Fibroblast of lung (primary cell): Measurements from ENCODE around the gene ABHD5. TPM values are rescaled to one million over a fixed set of nuclear protein-coding genes. Genes with fewer than 3 reads are reported as not detected.

ENCODE experiments used
- DNase-seq, 2 donors: peaks; one replicate each; pipeline versions ENCODE4 v3.0.0 to v3.0.0-alpha.2; 2010; ENCODE audit warnings: low read depth in 2 of 2
- H2AFZ ChIP-seq: 2 replicates; pipeline ENCODE4 v1.5.1; 2012; ENCODE audit warnings: low read length, control low read depth, inconsistent platforms
- H3K27ac ChIP-seq: 2 replicates; pipeline ENCODE4 v1.5.1; 2011; ENCODE audit warnings: low read length, control low read depth; ENCODE audit not compliant: insufficient read depth
- H3K27me3 ChIP-seq: 2 replicates; pipeline ENCODE4 v1.5.1; 2011; ENCODE audit warnings: mild to moderate bottlenecking, low read length; ENCODE audit not compliant: control insufficient read depth, insufficient read depth
- H3K36me3 ChIP-seq: 2 replicates; pipeline ENCODE4 v1.5.1; 2011; ENCODE audit warnings: low read length; ENCODE audit not compliant: control insufficient read depth, insufficient read depth
- H3K4me1 ChIP-seq: 2 replicates; pipeline ENCODE4 v1.5.1; 2011; ENCODE audit warnings: low read length; ENCODE audit not compliant: control insufficient read depth, insufficient read depth; ENCODE audit errors: extremely low read depth
- H3K4me2 ChIP-seq: 2 replicates; pipeline ENCODE4 v1.5.1; 2011; ENCODE audit warnings: low read length, control low read depth; ENCODE audit not compliant: insufficient read depth; ENCODE audit errors: extremely low read depth
- H3K4me3 ChIP-seq, 4 experiments: fragments of 200-600 bp in 1 of 4; sonication (generic) in 1 of 4; replicated peaks in 1 of 4; 2 replicates each; pipeline ENCODE4 v1.5.1; 2011 to 2016; ENCODE audit warnings: low read length in 4 of 4, low read depth in 3 of 4, mild to moderate bottlenecking in 3 of 4, control low read depth in 2 of 4, inconsistent platforms in 1 of 4, mixed read lengths in 1 of 4; ENCODE audit not compliant: insufficient read depth in 1 of 4; ENCODE audit errors: control extremely low read depth in 1 of 4
- H3K79me2 ChIP-seq: 2 replicates; pipeline ENCODE4 v1.5.1; 2012; ENCODE audit warnings: mild to moderate bottlenecking, low read length, inconsistent platforms; ENCODE audit not compliant: control insufficient read depth, insufficient read depth
- H3K9ac ChIP-seq: 2 replicates; pipeline ENCODE4 v1.5.1; 2011; ENCODE audit warnings: mild to moderate bottlenecking, low read length, control low read depth; ENCODE audit not compliant: insufficient read depth
- H3K9me3 ChIP-seq: 2 replicates; pipeline ENCODE4 v1.5.1; 2012; ENCODE audit warnings: low read depth, low read length; ENCODE audit not compliant: control insufficient read depth, insufficient read depth
- H4K20me1 ChIP-seq: 2 replicates; pipeline ENCODE4 v1.5.1; 2011; ENCODE audit warnings: low read length; ENCODE audit not compliant: control insufficient read depth, insufficient read depth; ENCODE audit errors: extremely low read depth
- EZH2 ChIP-seq: IDR thresholded peaks from 2 replicates; pipeline ENCODE4 v1.5.1; 2012; ENCODE audit warnings: low read length, control low read depth, mild to moderate bottlenecking; ENCODE audit errors: missing control alignments
- polyA plus RNA-seq, 2 donors: library from polyadenylated mRNA; depleted of rRNA in 1 of 2; stranded (reverse) in 1 of 2; unstranded in 1 of 2; fragments of >200 nt; gene quantifications; 2 replicates each; pipeline ENCODE4 v1.2.1, GENCODE V29; 2011 to 2012; ENCODE audit warnings: missing spikeins in 1 of 2
- total RNA-seq: library from RNA; depleted of rRNA; stranded (reverse); fragments of >200 nt; gene quantifications from 2 replicates; pipeline ENCODE4 v1.2.1, GENCODE V29; 2014
- TF ChIP-seq, protein P1 (sequence below), 2 donors: IDR thresholded peaks in 1 of 2; conservative IDR thresholded peaks in 1 of 2; 1 replicate in 1 of 2; 2 replicates in 1 of 2; pipeline ENCODE4 v1.5.1; 2011 to 2012; ENCODE audit warnings: low read length in 2 of 2, control low read depth in 1 of 2, inconsistent platforms in 1 of 2, low read depth in 1 of 2, mild to moderate bottlenecking in 1 of 2

ABHD5 gene
- total and polyA plus RNA-seq, 2 donors (not counting 1 experiment from before 2014, with no cell fraction given): 59.8 to 64.7 TPM

DNA sequence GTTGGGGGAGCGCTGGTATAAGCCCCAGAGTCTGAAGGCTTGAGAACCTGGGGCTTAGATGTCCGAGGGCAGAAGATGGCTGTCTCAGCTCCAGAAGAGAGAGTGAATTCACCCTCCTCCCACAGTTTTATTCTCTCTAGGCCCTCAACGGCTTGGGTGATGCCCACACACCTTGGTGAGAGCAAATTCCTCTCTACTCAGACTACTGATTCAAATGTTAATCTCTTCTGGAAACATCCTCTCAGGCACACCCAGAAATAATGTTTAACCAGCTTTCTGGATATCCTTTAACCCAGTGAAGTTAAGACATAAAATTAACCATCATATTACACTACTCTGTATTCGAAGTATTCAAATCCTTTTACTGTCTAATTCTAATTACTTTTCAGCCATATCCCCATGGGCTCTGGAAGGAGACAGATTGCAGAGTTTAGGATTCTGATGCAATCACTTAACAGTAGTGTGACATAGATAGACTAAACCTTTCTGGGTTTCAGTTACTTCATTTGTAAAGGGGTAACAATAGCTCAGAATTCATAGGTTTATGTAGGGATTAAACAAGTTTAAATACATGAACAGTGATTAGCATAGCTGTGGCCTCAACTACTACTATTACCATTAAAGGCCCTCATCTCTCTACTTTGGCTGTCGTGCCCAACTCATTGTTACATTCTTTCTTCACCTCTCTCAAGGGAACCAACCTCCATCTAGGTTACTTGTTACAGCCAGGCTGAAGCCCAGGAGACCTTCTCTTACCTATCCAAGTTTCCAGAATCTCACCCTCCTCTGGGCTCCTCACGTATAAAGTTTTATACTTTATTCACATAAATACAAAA lies 43.2 kb upstream of the ABHD5 start:
- H3K27me3 ChIP-seq: no peaks in the 10 kb centered on the region
- TF ChIP-seq, protein P1, sequence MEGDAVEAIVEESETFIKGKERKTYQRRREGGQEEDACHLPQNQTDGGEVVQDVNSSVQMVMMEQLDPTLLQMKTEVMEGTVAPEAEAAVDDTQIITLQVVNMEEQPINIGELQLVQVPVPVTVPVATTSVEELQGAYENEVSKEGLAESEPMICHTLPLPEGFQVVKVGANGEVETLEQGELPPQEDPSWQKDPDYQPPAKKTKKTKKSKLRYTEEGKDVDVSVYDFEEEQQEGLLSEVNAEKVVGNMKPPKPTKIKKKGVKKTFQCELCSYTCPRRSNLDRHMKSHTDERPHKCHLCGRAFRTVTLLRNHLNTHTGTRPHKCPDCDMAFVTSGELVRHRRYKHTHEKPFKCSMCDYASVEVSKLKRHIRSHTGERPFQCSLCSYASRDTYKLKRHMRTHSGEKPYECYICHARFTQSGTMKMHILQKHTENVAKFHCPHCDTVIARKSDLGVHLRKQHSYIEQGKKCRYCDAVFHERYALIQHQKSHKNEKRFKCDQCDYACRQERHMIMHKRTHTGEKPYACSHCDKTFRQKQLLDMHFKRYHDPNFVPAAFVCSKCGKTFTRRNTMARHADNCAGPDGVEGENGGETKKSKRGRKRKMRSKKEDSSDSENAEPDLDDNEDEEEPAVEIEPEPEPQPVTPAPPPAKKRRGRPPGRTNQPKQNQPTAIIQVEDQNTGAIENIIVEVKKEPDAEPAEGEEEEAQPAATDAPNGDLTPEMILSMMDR (conservative IDR thresholded peaks at IDR 0.05 in 1 of 2, IDR thresholded peaks at IDR 0.05 in 1 of 2; ENCODE audit: low read depth in 1 of 2, low read length in 2 of 2): no peak
- no peak for TF ChIP-seq EZH2
- peak in 1 of 2 donors; percentile 50 for DNase-seq

DNA sequence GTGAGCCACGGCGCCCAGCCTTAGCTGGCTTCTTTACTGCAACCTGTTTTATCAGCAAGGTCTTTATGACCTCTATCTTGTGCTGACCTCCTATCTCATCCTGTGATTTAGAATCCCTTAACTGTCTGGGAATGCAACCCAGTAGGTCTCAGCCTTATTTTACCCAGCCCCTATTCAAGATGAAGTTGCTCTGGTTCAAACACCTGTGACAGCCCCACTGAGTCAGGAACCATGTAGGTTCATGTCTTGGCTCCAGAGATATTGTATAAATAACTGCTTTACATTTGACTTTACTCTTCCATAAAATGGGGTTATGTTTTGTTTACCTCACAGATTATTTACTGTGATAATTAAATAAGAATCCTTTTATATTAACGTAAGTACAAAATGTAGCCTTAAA lies 41.8 kb upstream of the ABHD5 start:
- no peaks in the 10 kb centered on the region for H3K9me3 ChIP-seq
- no peaks in the 10 kb centered on the region for H3K79me2 ChIP-seq

More for the DNA sequence above, 43.2 kb upstream of the ABHD5 start:
- no peaks in the 10 kb centered on the region for H3K4me1 ChIP-seq
- H4K20me1 ChIP-seq: no peaks in the 10 kb centered on the region
- H3K9ac ChIP-seq: no peak overlapping the region
- H2AFZ ChIP-seq: no peak overlapping the region
- H3K27ac ChIP-seq: no peak overlapping the region
- H3K4me2 ChIP-seq: no peak overlapping the region
- no peak overlapping the region for H3K4me3 ChIP-seq
- no peaks in the 10 kb centered on the region for H3K79me2 ChIP-seq
- H3K9me3 ChIP-seq: no peaks in the 10 kb centered on the region
- no peaks in the 10 kb centered on the region for H3K36me3 ChIP-seq

DNA sequence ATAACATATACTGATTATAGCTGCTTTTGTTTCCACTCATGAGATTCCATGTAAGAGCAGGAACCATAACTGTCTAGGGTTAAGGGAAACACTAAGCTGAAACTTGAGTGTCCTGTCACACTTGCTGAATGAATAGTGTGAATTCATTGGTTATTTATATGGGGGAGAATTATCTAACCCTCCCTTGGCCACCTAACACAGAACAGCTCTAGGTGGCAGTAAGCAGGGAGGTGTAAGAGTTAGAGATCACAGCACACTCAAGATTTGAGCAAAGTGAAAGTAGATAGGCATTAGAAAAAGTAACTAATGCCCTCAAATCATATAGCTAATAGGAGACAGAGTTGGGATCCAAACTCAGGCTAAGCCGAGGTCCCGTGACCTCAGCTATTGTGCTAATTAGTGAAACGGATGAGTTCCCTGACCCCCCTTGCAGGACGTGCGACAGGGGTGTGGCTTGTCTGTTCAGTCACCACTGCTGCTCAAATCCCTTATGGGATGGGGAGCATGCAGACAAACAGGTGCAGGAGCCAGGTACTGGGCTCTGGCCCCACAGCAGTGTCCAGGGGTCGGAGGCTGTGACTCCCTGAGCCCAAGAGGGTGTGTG lies 41.3 kb upstream of the ABHD5 start:
- Histone ChIP-seq H3K4me2 (peak overlapping the region; percentile 4), H3K4me1 (no peaks in the 10 kb centered on the region), H3K9me3 (no peaks in the 10 kb centered on the region), H3K36me3 (no peaks in the 10 kb centered on the region), H3K27ac (no peak overlapping the region), H3K27me3 (no peaks in the 10 kb centered on the region), H3K79me2 (no peaks in the 10 kb centered on the region), H3K9ac (no peak overlapping the region), H2AFZ (no peak overlapping the region), H4K20me1 (no peaks in the 10 kb centered on the region), H3K4me3 (no peak overlapping the region)
- no peak for DNase-seq
- TF ChIP-seq, protein P1 (conservative IDR thresholded peaks at IDR 0.05 in 1 of 2, IDR thresholded peaks at IDR 0.05 in 1 of 2; ENCODE audit: low read depth in 1 of 2, low read length in 2 of 2): no peak
- TF ChIP-seq EZH2: no peak

More for the DNA sequence above, 41.8 kb upstream of the ABHD5 start:
- Histone ChIP-seq H3K4me1 (no peaks in the 10 kb centered on the region), H3K4me3 (no peak overlapping the region), H3K4me2 (no peak overlapping the region), H3K27me3 (no peaks in the 10 kb centered on the region), H4K20me1 (no peaks in the 10 kb centered on the region), H3K27ac (no peak overlapping the region), H3K9ac (no peak overlapping the region), H2AFZ (no peak overlapping the region), H3K36me3 (no peaks in the 10 kb centered on the region)
- TF ChIP-seq EZH2: no peak
- TF ChIP-seq, protein P1 (conservative IDR thresholded peaks at IDR 0.05 in 1 of 2, IDR thresholded peaks at IDR 0.05 in 1 of 2; ENCODE audit: low read depth in 1 of 2, low read length in 2 of 2): no peak
- no peak for DNase-seq
